C1 segment of cervical spinal cord (tissue), 14 donors: ENCODE data around the gene ARHGAP9.
"Not testable (repeated sequence)": the region's sequence is repeated elsewhere in the genome, so short reads cannot be mapped to it uniquely, and the experiment has no call there.

Source experiments
- DNase-seq, 14 donors: peaks; one replicate each; lab custom pipeline; 2025; lab: John Stamatoyannopoulos, UW

The ARHGAP9 gene

GRCh38 chr12:57495051-57495701 is 15.5 kb upstream of the ARHGAP9 start:
- DNase-seq = not testable (repeated sequence)

DNA sequence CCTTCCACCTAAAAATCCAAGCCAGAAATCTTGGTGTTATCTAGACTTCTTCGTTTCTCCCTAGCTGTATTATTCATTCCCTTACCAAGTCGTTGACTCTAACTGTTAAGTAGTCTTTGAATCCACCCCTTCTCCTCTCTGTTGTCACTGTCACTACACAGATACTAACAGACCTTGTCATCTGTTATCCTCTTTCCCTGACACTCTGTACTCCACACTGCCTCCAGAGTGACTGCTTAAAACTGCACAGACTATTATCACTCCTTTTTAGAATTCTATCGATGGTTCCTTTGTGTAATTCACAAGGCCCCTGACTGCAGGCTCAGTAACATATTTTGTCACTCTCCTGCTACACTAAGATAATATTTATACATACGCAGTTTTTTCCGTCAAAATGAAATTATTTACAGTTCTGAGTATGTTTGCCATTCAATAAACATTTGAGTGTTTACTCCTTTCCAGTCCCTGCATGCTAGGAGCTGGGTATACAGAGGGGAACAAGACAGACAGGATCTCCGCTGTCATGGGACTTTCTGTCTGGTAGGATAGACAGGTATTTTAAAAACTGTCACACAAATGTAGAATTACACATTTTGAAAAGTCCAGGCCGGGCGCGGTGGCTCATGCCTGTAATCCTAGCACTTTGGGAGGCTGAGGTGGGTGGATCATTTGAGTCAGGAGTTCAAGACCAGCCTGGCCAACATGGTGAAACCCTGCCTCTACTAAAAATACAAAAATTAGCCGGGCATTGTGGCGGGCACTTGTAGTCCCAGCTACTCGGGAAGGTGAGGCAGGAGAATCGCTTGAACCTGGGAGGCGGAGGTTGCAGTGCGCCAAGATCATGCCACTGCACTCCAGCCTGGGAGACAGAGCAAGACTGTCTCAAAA is 12.0 kb upstream of the ARHGAP9 start:
- DNase-seq = no peak

GRCh38 chr12:57490126-57490525 is 10.5 kb upstream of the ARHGAP9 start:
- no peak for DNase-seq

DNA sequence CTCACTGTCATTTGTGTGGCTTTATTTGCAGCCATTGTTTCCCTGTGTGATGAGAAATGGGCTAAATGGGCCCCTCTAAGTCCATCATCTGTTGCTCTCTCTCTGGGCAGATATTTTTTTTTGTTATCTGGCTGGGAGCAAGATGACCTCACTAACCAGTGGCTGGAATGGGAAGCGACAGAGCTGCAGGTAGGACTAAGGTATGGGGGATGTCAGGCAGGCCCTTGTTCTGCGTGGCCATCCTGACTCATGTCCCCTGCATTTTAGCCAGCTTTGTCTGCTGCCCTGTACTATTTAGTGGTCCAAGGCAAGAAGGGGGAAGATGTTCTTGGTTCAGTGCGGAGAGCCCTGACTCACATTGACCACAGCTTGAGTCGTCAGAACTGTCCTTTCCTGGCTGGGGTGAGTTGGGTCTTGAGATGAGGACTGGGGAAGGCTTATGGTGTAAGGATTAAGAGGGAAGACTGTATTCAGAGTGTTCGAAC is 9.5 kb upstream of the ARHGAP9 start:
- no peak for DNase-seq

DNA sequence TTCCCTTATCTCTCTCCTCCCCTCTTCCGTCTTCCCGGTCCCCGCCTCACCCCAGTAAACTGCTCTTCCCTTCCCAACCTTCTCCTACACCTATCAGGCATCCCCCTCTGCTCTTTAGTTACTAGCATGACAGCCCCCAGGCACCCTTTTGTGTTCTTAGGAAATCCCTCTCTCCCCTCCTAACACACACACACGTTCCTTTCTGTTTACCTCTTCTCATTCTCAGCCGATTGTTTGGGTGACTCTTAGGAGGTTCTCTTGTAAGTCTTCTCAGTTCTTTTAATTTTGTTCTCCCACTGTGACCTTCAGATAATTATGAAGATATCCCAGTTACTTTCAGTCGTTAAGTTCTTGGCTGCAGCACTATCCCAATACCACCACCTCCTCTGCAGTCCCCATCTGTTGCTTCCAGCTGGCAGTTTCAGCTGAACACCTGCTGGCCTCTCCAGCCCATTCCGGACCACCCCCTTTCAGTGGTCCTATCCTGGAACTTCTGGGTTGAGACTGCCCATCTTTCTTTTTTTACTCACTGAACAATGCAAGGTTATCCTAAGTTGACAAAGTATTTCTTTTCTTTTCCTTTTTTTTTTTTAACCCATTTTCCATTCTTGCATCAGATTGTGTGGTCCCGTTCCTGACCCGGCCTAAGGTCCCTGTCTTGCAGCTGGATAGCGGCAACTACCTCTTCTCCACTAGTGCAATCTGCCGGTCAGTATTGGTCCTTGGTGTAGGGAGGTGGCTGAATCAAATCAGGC is 8.9 kb upstream of the ARHGAP9 start:
- peak in 1 of 14 donors; percentile 28 for DNase-seq

DNA sequence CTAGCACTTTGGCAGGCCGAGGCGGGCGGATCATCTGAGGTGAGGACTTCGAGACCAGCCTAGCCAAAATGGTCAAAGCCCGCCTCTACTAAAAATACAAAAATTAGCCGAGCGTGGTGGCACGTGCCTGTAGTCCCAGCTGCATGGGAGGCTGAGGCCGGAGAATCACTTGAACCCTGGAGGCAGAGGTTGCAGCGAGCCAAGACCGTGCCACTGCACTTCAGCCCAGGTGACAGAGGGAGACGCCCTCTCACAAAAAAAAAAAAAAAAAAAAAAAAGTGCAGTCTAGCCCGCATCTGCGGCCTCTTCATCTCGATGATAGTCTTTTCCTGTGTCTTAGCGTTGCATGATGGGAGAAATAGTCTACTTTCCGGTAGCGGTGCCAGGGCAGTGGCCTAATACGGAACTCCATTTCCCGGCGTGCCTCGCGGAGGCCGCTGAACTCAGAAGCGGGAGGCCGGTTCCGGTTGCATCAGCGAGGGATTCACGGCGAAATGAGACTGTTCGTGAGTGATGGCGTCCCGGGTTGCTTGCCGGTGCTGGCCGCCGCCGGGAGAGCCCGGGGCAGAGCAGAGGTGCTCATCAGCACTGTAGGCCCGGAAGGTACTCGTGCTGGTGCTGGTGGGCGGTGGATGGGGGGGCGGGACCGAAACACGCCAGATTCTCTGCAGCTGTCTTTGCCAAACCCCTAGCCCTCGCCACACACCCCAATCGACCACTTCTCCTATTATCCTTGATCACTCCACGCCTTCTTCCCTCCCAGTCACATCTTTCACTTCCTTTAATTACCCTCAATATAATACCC is 8.1 kb upstream of the ARHGAP9 start, which contains the start of gene MARS1:
Gene MARS1 (plus strand): TSS at position 472 of the 805 bp plus-strand sequence. CDS start 23 bp downstream, at position 495.
- DNase-seq = peak; percentile 21 to 96 (median 88)

DNA sequence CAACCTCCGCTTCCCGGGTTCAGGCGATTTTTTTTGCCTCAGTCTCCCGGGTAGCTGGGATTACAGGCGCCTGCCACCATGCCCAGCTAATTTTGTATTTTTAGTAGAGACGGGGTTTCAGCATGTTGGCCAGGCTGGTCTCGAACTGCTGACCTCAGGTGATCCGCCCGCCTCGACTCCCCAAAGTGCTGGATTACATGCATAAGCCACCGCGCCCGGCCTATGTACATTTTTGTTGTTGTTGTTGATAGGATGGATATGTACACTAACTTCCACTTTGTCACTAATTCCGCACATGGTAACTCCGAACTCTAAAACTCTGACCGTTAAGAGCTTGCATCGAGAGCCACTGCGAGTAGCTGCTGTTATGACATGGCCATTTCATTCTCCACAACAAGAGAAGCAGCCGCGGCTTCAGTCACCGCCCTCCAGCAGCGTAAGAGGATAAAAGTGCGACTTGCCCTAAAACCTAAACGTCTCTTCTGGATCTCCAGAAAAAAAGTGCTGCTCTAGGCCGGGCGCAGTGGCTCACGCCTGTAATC is 7.5 kb upstream of the ARHGAP9 start:
- DNase-seq = peak in 1 of 14 donors; percentile 42

DNA sequence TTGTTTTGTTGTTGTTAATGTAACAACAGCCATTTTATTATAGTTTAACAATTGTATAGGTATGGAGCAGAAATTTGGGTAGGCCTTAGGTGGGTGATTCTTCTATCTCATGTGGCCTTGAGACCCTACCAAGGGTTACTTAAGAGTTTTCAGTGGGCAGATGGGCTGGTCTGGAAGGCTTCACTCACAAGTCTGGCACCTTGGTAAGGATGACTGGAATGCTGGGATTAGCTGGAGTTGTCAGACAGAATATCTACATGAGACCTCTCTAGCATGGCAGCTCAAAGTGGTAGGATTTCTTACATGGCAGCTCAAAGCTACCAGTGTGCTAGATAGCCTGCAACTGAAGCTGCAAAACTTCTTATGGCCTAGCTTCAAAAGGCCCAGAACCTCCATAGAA is 6.0 kb upstream of the ARHGAP9 start:
- no peak for DNase-seq

- no peak for DNase-seq
Measured at GRCh38 chr12:57483466-57483865, 3.8 kb upstream of the ARHGAP9 start.

GRCh38 chr12:57481671-57482070 is 2.0 kb upstream of the ARHGAP9 start:
- DNase-seq = no peak

- DNase-seq = no peak
Measured at GRCh38 chr12:57479043-57479375, 657 bp downstream of the ARHGAP9 start.

- peak in 5 of 14 donors; percentile 8 to 22 (median 16) for DNase-seq
Measured at GRCh38 chr12:57477710-57478681, 1.7 kb downstream of the ARHGAP9 start.

DNA sequence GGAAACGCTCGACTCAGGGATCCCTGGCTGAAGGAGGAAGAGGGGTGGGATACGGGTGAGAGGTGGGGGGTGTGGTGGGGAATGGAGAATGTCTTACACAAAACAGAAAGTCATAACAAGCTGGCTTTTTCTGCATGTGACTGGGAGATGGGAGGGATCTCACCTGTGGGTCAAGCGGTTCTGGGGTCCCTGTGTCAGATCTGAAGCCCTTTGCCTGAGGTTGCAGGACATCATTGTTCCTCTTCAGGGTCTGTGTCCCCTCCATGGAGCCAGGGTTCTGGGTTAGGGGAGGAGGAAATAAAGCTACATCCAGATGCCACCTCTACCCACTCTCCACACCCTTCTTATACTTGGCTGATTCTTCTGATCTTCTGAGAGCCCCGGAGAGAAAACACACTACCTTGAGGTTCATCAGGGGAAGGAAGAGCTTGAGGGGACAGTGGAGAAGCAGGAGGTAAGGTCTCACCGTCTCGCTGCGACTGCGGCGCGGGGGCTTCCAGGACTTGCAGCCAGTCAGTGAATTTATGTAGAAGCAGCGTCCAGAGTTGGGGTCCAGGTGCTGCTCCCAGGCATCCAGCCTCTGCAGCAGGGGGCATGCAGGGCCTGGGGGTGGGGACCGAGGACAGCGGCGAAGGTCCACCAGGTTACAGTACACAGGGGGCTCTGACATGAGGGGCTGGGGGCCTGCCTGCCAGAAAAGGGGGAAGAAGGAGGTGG is 2.5 kb downstream of the ARHGAP9 start:
- DNase-seq = no peak

- DNase-seq = no peak
Measured at GRCh38 chr12:57476162-57476992, 3.3 kb downstream of the ARHGAP9 start.

GRCh38 chr12:57475271-57476161 is 4.2 kb downstream of the ARHGAP9 start:
- DNase-seq = peak in 3 of 14 donors; percentile 13 to 45 (median 26)

DNA sequence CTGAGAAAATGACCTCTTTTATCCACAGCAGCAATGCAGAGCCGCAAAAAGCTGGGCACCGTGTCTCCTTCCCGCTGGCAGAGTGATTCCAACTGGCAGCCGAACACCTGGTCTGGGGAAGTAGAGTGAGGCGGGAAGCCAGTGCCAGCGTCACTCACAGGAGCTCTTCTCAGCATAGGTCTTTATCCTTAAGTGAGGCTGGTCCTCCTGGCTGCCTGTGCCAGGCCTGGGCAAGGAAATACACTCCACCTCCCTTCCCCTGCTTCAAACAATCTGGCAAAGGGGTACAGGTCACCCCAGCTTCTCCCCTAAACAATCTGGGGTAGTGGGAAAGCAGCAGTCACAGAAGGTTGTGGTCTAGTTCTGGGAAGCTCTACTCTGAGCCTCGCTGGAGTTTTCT is 4.8 kb downstream of the ARHGAP9 start:
- peak in 1 of 14 donors; percentile 75 for DNase-seq

GRCh38 chr12:57474430-57474829 is 5.2 kb downstream of the ARHGAP9 start:
- no peak for DNase-seq
